ENCODE measurements around the gene TEX264. TPM values are rescaled to one million over a fixed set of nuclear protein-coding genes. Genes with fewer than 3 reads are reported as not detected.

The TEX264 gene
- total RNA-seq, 1 donor from 2014 or later, result 0.54 TPM

- Histone ChIP-seq H4K20me1 (ENCODE audit: low read depth) (peaks cover 14% of the 10 kb centered on the region), H3K27me3 (peaks cover 27% of the 10 kb centered on the region), H3K79me2 (ENCODE audit: low read depth) (no peaks in the 10 kb centered on the region), H2AFZ (replicated peaks) (peak overlapping the region; percentile 10), H3K27ac (peak overlapping the region; percentile 70), H3K9me3 (ENCODE audit: low read depth) (no peaks in the 10 kb centered on the region), H3K36me3 (no peaks in the 10 kb centered on the region), H3F3A (ENCODE audit: low read depth) (peaks cover 8% of the 10 kb centered on the region), H3K4me2 (peak overlapping the region; percentile 73), H3K9ac (no peak overlapping the region), H3K4me3 (peak overlapping the region; percentile 20), H3K4me1 (peaks cover 29% of the 10 kb centered on the region)
- Mint-ChIP-seq H3K9me3 (no peaks in the 10 kb centered on the region), H3K4me1 (peaks cover 37% of the 10 kb centered on the region), H3K36me3 (peaks cover 4% of the 10 kb centered on the region), H3K27ac (peak overlapping the region; percentile 83), H3K4me3 (peak overlapping the region; percentile 55), H3K27me3 (ENCODE audit: insufficient read depth, low read depth) (peaks cover 18% of the 10 kb centered on the region)
- TF ChIP-seq CTCF (IDR thresholded peaks at IDR 0.05) (no peak), EZH2phosphoT487 (IDR thresholded peaks at IDR 0.05) (no peak)
- DNase-seq (ENCODE audit: low spot score), result peak; percentile 61
Observed at GRCh38 chr3:51703068-51703760, 32.2 kb downstream of the TEX264 start.

GRCh38 chr3:51703761-51704510, 32.9 kb downstream of the TEX264 start:
- Mint-ChIP-seq H3K36me3 (peaks cover 4% of the 10 kb centered on the region), H3K27me3 (ENCODE audit: insufficient read depth, low read depth) (peaks cover 23% of the 10 kb centered on the region), H3K4me3 (peak overlapping the region; percentile 57), H3K4me1 (peaks cover 37% of the 10 kb centered on the region), H3K27ac (no peak overlapping the region), H3K9me3 (no peaks in the 10 kb centered on the region)
- TF ChIP-seq EZH2 (IDR thresholded peaks at IDR 0.05) (no peak), EZH2phosphoT487 (IDR thresholded peaks at IDR 0.05) (no peak), CTCF (IDR thresholded peaks at IDR 0.05) (no peak)
- H3F3A ChIP-seq (ENCODE audit: low read depth), result peaks cover 8% of the 10 kb centered on the region
- no peaks in the 10 kb centered on the region for H3K36me3 ChIP-seq
- H3K9ac ChIP-seq, result no peak overlapping the region
- peak overlapping the region; percentile 58 for H3K27ac ChIP-seq
- H3K4me3 ChIP-seq, result peak overlapping the region; percentile 20
- H3K79me2 ChIP-seq (ENCODE audit: low read depth), result no peaks in the 10 kb centered on the region
- no peaks in the 10 kb centered on the region for H3K9me3 ChIP-seq (ENCODE audit: low read depth)
- no peak overlapping the region for H2AFZ ChIP-seq (replicated peaks)
- DNase-seq (ENCODE audit: low spot score), result peak; percentile 32
- H3K4me1 ChIP-seq, result peaks cover 29% of the 10 kb centered on the region
- H3K27me3 ChIP-seq, result peaks cover 35% of the 10 kb centered on the region
- peak overlapping the region; percentile 73 for H3K4me2 ChIP-seq
- peaks cover 15% of the 10 kb centered on the region for H4K20me1 ChIP-seq (ENCODE audit: low read depth)

- no peaks in the 10 kb centered on the region for H3K9me3 ChIP-seq (ENCODE audit: low read depth)
- no peak overlapping the region for H3K4me3 ChIP-seq
- H2AFZ ChIP-seq (replicated peaks), result no peak overlapping the region
- H3K27ac ChIP-seq, result no peak overlapping the region
- no peak for DNase-seq (ENCODE audit: low spot score)
- no peak overlapping the region for H3K9ac ChIP-seq
- Mint-ChIP-seq H3K36me3 (peaks cover 4% of the 10 kb centered on the region), H3K4me1 (peaks cover 37% of the 10 kb centered on the region), H3K9me3 (no peaks in the 10 kb centered on the region), H3K27ac (no peak overlapping the region), H3K4me3 (peak overlapping the region; percentile 53), H3K27me3 (ENCODE audit: insufficient read depth, low read depth) (peaks cover 23% of the 10 kb centered on the region)
- peaks cover 40% of the 10 kb centered on the region for H3K27me3 ChIP-seq
- H3K4me2 ChIP-seq, result peak overlapping the region; percentile 73
- peaks cover 29% of the 10 kb centered on the region for H3K4me1 ChIP-seq
- H3F3A ChIP-seq (ENCODE audit: low read depth), result peaks cover 8% of the 10 kb centered on the region
- H4K20me1 ChIP-seq (ENCODE audit: low read depth), result peaks cover 15% of the 10 kb centered on the region
- no peaks in the 10 kb centered on the region for H3K79me2 ChIP-seq (ENCODE audit: low read depth)
- TF ChIP-seq EZH2phosphoT487 (IDR thresholded peaks at IDR 0.05) (no peak), EZH2 (IDR thresholded peaks at IDR 0.05) (no peak), CTCF (IDR thresholded peaks at IDR 0.05) (no peak)
- no peaks in the 10 kb centered on the region for H3K36me3 ChIP-seq
Observed at GRCh38 chr3:51704511-51704950, 33.5 kb downstream of the TEX264 start.

Measured in neural progenitor cell (in vitro differentiated cells).